HG03139 (cell line): ENCODE results near the gene CEP41.
"Not testable (repeated sequence)": the region's sequence is repeated elsewhere in the genome, so short reads cannot be mapped to it uniquely, and the experiment has no call there.

Source experiments
- ATAC-seq: cut with Tn5 transposase; IDR thresholded peaks from one replicate; pipeline ENCODE4 v1.9.1; 2021; ENCODE audit not compliant: unreplicated experiment

The CEP41 gene

DNA sequence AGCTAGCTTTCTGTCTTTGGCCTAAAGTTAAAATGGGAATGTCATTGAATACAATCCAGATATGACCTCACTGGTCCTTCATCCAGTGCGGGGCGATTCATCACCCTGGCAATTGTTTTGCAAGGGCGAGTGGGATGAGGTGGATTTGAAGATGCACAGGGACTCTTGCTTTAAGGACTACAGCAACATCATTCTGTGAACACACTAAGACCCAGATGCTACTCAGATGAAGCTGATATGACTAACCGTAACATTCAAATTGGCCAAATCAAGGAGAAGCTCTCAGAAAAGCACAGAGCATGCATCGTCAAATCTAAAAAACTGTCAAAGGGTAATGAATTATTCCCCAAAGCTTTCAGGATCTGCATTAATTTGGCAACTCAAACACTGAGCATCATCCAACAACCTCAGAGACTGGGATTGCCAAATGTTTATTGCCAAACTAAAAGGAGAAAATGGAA lies 47.7 kb downstream of the CEP41 start:
- no peak for ATAC-seq

GRCh38 chr7:130390486-130390885 lies 50.3 kb downstream of the CEP41 start:
- no peak for ATAC-seq

DNA sequence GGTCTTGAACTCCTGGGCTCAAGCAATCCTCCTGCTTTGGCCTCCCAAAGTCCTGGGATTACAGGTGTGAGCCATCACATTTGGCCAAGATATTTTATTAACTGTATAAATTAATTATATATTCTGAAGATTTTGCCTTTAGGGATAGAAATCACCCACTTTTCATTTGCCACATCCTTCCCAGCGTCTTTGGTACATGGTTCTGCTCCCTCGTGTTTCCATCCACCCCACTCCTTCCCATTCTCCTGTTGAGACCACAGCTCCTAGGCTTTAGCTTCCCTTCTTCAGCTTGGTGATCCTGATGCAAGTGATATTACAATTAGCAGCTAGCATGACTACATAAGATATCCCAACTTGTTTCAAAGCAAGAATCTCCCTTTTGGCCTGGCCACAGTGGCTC lies 52.1 kb downstream of the CEP41 start:
- ATAC-seq: no peak

- no peak for ATAC-seq
Observed at GRCh38 chr7:130387628-130388403, 53.0 kb downstream of the CEP41 start.

- no peak for ATAC-seq
Observed at GRCh38 chr7:130387306-130387627, 53.5 kb downstream of the CEP41 start.

DNA sequence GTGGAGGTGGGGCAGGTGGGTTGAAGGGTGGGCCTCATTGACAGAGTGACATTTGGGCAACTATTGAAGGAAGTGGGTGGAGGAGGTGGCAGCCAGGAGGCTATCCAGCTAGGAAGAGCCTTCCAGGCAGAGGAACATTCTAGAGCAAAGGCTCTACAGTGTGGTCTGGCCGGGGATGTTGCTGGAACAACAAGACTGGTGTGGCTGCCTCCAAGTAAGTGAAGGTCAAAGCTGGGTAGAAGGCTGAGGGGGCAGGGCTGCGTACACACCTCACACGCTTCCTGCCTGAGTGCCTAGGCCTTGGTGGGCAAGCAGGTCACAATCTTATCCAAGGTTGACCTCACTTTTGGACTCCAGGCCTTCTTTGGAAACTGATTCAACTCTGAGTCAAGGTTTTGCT lies 53.9 kb downstream of the CEP41 start:
- no peak for ATAC-seq

DNA sequence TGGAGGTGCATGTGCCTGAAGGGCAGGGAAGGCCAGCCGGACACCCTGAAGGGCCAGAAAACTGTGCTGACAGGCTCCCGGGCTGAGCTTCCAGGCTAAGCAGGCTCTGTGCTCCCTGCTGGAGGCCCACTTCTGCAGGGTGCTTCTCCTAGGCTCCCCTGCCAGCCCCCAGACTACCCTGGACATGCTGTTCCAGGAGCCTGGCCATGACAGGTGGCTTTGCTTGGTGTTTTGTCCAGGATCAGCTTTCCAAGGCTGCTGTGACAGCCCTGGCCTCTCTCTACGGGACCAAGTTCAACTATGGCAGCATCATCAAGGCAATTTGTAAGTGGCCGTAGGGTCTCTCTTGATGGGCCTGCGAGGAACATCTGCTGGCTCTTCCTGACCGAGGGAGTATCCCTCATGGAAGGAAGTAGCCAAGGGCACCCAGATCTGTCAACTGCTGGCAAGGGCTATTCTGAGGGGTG lies 55.2 kb downstream of the CEP41 start:
- no peak for ATAC-seq

DNA sequence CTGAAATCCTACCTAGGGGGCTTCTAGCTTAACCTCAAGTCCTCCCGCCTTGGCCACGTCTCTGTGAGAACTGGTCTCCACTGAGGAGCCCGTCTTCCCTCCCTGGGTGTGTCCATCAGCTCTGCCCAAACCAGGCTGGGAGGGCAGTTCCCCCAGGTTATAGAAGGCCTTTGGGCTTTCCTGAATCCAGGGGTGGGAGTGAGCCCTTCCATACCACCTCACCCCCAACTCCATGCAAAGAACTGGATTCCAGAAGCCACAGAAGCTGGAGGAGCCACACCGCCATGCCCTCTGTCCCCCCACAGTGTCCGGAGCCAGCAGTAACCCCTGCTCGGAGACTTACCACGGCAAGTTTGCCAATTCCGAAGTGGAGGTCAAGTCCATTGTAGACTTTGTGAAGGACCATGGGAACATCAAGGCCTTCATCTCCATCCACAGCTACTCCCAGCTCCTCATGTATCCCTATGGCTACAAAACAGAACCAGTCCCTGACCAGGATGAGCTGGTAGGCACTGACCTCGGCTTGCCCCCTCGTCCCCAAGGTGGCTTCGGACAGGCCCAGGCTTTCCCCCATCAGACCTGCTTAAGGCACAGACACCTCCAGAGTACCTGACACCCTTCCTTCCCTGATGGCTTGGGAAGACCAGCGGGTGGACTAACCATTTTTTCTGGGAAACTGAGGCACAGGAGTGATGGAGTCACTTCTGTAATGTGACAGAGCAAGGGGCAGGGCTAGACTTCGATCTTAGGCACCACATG lies 55.8 kb downstream of the CEP41 start:
- ATAC-seq: no peak

GRCh38 chr7:130384371-130384801 lies 56.4 kb downstream of the CEP41 start:
- no peak for ATAC-seq

- ATAC-seq: no peak
Observed at GRCh38 chr7:130383187-130383980, 57.4 kb downstream of the CEP41 start.

DNA sequence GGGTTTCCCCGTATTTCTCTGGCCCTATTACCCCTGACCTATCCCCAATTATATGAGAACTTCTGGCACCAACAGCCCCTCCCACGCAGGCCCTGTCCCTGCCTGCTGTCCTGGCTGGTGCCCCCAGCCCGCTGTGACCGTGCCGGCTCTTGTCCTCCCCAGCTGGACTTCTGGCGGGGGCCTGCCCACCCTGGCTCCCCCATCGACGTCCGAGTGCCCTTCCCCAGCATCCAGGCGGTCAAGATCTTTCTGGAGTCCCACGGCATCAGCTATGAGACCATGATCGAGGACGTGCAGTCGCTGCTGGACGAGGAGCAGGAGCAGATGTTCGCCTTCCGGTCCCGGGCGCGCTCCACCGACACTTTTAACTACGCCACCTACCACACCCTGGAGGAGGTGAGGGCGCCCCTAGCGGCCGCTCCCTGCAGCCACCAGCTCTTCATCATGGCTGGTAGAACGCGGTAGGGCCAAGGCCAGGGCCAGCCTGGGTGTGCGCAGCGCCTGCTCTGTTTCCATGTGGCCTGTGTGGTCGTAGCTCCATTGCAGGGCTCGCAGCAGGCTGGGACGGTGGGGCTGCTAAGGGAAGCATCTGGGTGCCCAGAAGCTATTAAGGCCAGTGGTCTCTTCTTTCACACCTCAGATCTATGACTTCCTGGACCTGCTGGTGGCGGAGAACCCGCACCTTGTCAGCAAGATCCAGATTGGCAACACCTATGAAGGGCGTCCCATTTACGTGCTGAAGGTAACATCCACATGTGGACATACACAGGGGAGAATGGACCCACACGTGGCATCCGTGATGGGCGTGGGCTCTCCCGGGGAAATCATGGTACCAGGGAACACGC lies 59.1 kb downstream of the CEP41 start:
- ATAC-seq: no peak

DNA sequence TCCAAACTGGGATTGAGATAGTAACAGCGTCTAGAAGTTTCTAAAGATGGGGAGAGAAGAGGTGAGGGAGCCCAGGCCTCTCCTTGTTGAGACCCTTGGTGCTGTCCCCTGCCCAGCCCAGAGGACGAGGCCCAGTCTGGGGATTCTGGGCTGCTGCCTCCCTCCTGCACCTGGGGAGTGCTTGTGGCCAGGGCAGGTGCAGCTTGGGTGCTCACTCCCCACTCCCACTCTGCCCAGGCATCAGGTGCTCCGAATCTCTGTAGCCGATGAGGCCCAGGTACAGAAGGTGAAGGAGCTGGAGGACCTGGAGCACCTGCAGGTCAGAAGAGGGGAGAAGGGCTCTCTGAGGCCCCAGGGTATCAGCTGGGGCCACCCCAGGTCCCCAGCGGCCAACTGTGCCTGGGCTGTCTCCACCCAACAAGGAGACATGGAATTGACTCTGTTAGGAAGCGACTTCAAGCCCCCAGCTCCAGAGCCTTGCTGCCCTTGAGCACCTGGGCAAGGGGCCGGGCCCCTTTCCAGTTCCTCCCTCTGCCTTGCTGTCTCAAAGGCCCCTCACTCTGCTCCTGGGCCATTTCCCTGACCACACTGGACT lies 59.9 kb downstream of the CEP41 start:
- ATAC-seq: no peak

- no peak for ATAC-seq
Observed at GRCh38 chr7:130379921-130380860, 60.6 kb downstream of the CEP41 start, which contains the start of gene CPA1. Gene CPA1 (plus strand): TSS chr7:130380494. CDS start chr7:130380521, 27 bp downstream.

GRCh38 chr7:130379532-130379920 lies 61.3 kb downstream of the CEP41 start:
- ATAC-seq: no peak

- no peak for ATAC-seq
Observed at GRCh38 chr7:130379019-130379418, 61.8 kb downstream of the CEP41 start.

DNA sequence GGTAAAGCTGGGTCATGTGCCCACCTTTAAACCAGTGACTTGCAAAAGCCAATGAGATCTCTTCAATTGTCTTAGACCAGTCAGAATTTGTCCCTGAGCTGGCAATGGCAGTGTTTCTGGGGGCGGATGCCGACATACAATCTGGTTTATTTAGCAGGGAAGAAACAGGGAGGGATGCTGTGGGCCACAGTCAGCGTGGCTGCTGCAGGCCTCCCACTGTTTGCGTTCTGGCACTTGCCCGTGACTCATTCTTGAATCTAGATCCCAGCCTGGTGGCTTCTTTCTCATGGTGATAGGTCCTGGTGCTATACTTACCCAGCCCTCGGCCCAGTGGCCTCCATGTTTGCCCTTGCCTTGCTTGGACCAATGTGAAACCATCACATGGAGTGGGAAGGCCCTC lies 63.6 kb downstream of the CEP41 start:
- ATAC-seq: no peak

- not testable (repeated sequence) for ATAC-seq
Observed at GRCh38 chr7:130376461-130376860, 64.4 kb downstream of the CEP41 start.

DNA sequence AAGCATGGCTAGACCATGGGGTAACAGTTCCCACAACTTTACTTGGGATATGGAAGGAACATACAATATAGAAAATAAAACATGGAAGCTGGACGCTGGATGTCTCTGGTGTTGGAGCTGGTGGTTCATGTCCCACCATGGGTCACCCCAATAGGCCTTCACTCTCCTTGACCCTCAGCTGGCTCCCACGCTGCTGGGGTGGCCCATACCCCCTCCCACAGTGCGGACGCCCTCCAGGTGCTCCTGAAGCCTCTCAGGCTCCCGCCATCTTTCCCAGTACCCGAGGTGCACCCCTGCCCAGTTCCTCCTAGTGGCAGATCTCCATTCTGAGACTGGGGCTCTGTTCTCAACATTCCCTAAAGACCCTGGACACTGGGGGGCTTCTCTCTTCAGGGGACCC lies 66.3 kb downstream of the CEP41 start:
- no peak for ATAC-seq
